ENCODE data around the gene CAV2. TPM values are rescaled to one million over a fixed set of nuclear protein-coding genes. Genes with fewer than 3 reads are reported as not detected.

Gene CAV2
- total and polyA plus RNA-seq, 2 of the 8 experiments (the other 6 are each of a cell fraction or from before 2014, with no cell fraction given): 2.8 to 4.7 TPM

DNA sequence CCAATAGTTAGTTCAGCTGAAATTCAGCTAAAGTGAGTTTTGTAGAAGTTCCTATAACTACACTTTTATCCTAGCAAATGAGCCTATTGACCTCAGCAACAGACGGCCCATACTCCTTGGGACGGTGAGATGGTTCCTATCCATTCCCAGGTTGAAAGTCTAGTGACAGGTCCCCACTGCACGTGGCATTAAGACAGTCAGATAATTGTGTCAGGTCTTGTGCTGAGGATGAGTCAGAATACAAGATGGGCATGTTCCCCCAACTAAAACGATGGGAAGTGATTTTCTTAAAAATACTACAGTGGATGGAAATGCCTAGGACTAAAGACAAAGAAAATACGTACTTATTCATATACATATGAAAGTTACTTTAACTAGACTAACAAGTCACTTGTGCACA is 27.4 kb downstream of the CAV2 start:
- H2BK15ac ChIP-seq (ENCODE audit: low read length): no peak overlapping the region
- peaks cover 19% of the 10 kb centered on the region for H3K23me2 ChIP-seq (ENCODE audit: low read depth, low read length)
- peak overlapping the region; percentile 94 to 99 for H3K4me2 ChIP-seq (ENCODE audit: insufficient read depth in 1 of 2, low read depth in 2 of 2, low read length in 2 of 2)
- H4K91ac ChIP-seq (replicated peaks; ENCODE audit: insufficient read length, low read length): no peak overlapping the region
- H3K36me3 ChIP-seq (ENCODE audit: control insufficient read depth in 2 of 4, insufficient read depth in 4 of 4, low read length in 3 of 4): no peaks in the 10 kb centered on the region
- H3K79me2 ChIP-seq (ENCODE audit: control insufficient read depth in 1 of 2, insufficient read depth in 2 of 2, low read length in 2 of 2): no peaks in the 10 kb centered on the region
- DNase-seq (ENCODE audit: low read depth in 1 of 2, low spot score in 2 of 2): no peak
- H3K14ac ChIP-seq (ENCODE audit: insufficient read length): no peak overlapping the region
- peak overlapping the region; percentile 72 to 97 (median 73); a peak in 7 of 8 replicates for H3K4me3 ChIP-seq (ENCODE audit: extremely low read depth in 1 of 4, insufficient read depth in 2 of 4, low read depth in 3 of 4, low read length in 4 of 4)
- peak overlapping the region; percentile 52; the same call in 1 of the 2 replicates for H2BK12ac ChIP-seq (ENCODE audit: low read depth, low read length)
- H3K18ac ChIP-seq (ENCODE audit: extremely low read depth, low read length): no peak overlapping the region
- 40% methylated on average over 5 of the region's 5 CpGs; no CpG with 5 or more reads in 1 of the 2 experiments for WGBS, 2 experiments (ENCODE audit: extremely low coverage in 1 of 2, insufficient coverage in 1 of 2, insufficient read length in 1 of 2, insufficient replicate concordance in 2 of 2, low coverage in 1 of 2, low lambda C conversion rate in 2 of 2, missing lambda C conversion rate in 1 of 2)
- H4K20me1 ChIP-seq (replicated peaks in 1 of 2; ENCODE audit: control insufficient read depth in 1 of 2, insufficient read depth in 2 of 2, low read length in 2 of 2): no peaks in the 10 kb centered on the region
- ChIA-PET POLR2A (ENCODE audit: partially characterized antibody) (interaction anchor here (1.2 to 1.5 kb wide), 4 partner anchors 12 to 316 kb away, joined by 3 to 5 read pairs (median 4); partner anchors contain the start of genes CAV2 and TES), CTCF (ENCODE audit: partially characterized antibody) (interaction anchor here (0.6 to 6.0 kb wide), 34 partner anchors 10 to 480 kb away, joined by 3 to 54 read pairs (median 4); partner anchors contain the start of gene CAV2)
- no peak overlapping the region for H3K23ac ChIP-seq (ENCODE audit: insufficient read length)
- no peak overlapping the region for H2BK5ac ChIP-seq (ENCODE audit: low read depth, low read length)
- FAIRE-seq: no peak
- no peak overlapping the region for H3K56ac ChIP-seq (replicated peaks; ENCODE audit: insufficient read length, low read depth, low read length)
- TF ChIP-seq YY1 (IDR thresholded peaks at IDR 0.05; ENCODE audit: low read depth, low read length): no peak
- TF ChIP-seq BCL11A (IDR thresholded peaks at IDR 0.05; ENCODE audit: low read depth in 2 of 2, low read length in 2 of 2): no peak
- no peak for TF ChIP-seq SRF (IDR thresholded peaks at IDR 0.05; ENCODE audit: low read depth, low read length)
- no peak for TF ChIP-seq CBX5 (IDR thresholded peaks at IDR 0.05; ENCODE audit: low read depth, low read length)
- TF ChIP-seq, protein P1, sequence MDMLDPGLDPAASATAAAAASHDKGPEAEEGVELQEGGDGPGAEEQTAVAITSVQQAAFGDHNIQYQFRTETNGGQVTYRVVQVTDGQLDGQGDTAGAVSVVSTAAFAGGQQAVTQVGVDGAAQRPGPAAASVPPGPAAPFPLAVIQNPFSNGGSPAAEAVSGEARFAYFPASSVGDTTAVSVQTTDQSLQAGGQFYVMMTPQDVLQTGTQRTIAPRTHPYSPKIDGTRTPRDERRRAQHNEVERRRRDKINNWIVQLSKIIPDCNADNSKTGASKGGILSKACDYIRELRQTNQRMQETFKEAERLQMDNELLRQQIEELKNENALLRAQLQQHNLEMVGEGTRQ (IDR thresholded peaks at IDR 0.05; ENCODE audit: low read length): no peak
- no peak for TF ChIP-seq ZNF274 (IDR thresholded peaks at IDR 0.05; ENCODE audit: borderline replicate concordance, extremely low read depth, low read length)
- TF ChIP-seq, protein P2, sequence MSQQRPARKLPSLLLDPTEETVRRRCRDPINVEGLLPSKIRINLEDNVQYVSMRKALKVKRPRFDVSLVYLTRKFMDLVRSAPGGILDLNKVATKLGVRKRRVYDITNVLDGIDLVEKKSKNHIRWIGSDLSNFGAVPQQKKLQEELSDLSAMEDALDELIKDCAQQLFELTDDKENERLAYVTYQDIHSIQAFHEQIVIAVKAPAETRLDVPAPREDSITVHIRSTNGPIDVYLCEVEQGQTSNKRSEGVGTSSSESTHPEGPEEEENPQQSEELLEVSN (IDR thresholded peaks at IDR 0.05): no peak
- no peak for TF ChIP-seq SAP30 (IDR thresholded peaks at IDR 0.05; ENCODE audit: insufficient read depth, insufficient replicate concordance, low read length)
- no peak for TF ChIP-seq SP1 (IDR thresholded peaks at IDR 0.05; ENCODE audit: low read depth, low read length)
- TF ChIP-seq SIX5 (IDR thresholded peaks at IDR 0.05; ENCODE audit: low read depth, low read length): no peak
- no peak overlapping the region for H2BK120ac ChIP-seq (replicated peaks; ENCODE audit: low read depth, low read length)
- H4K8ac ChIP-seq (ENCODE audit: extremely low read depth, insufficient read depth, low read length): no peak overlapping the region
- peak overlapping the region; percentile 100 for H2AFZ ChIP-seq (ENCODE audit: low read length)
- H3K9ac ChIP-seq (replicated peaks in 1 of 4; ENCODE audit: extremely low read depth in 1 of 4, low read depth in 3 of 4, low read length in 3 of 4): peak overlapping the region in 1 of 4 experiments; percentile 23; a peak in 1 of 7 replicates
- peaks cover 0 to 20% (median 11%) of the 10 kb centered on the region in 4 experiments; a peak in 6 of 7 replicates for H3K27me3 ChIP-seq (replicated peaks in 1 of 4; ENCODE audit: control insufficient read depth in 3 of 4, extremely low read depth in 1 of 4, insufficient read depth in 3 of 4, low read length in 3 of 4)
- no peak overlapping the region for H3K27ac ChIP-seq (ENCODE audit: low read depth, low read length)
- no peaks in the 10 kb centered on the region; the same call in 1 of the 2 replicates for H3K79me1 ChIP-seq (ENCODE audit: low read depth, low read length)
- H2BK20ac ChIP-seq (ENCODE audit: low read length): no peak overlapping the region
- H4K5ac ChIP-seq (ENCODE audit: insufficient read length, low read depth, low read length): no peak overlapping the region
- H3K9me3 ChIP-seq (ENCODE audit: insufficient read depth in 2 of 2, low read depth in 1 of 2, low read length in 1 of 2): no peaks in the 10 kb centered on the region
- H3K4me1 ChIP-seq (replicated peaks in 1 of 4; ENCODE audit: control insufficient read depth in 3 of 4, insufficient read depth in 4 of 4, low read length in 3 of 4): peaks cover 2 to 10% (median 7%) of the 10 kb centered on the region in 4 experiments; a peak in 5 of 7 replicates
- H3K4ac ChIP-seq (replicated peaks; ENCODE audit: insufficient read length, low read depth, low read length): no peak overlapping the region
- no peak overlapping the region for H2AK5ac ChIP-seq (ENCODE audit: low read depth, low read length)
